ENCODE results near the gene ATP6V1G1.
A peak's percentile ranks its signal among the peaks of the same experiment; 100 is the strongest.
"Not testable (repeated sequence)": the region's sequence is repeated elsewhere in the genome, so short reads cannot be mapped to it uniquely, and the experiment has no call there.

The ATP6V1G1 gene

DNA sequence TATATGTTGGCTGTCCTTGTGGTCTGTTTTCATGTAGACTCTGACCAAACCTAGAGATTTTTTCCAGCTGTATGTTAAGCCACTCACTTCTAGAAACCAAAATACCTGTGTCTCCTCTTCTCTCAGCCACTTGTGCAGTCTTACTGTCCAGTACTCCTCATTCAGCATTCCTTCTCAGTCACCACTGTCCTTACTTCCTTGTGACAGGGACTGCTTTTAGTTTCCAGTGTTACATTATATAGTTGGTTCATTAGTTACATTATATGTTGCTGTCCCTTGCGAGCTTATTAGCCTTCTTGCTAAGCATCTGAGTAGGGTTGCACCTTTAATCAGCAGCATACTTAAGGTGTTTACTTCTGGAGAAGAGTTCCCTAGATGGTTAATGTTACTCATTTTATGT is 4.3 kb downstream of the ATP6V1G1 start:
- peaks cover 22% of the 10 kb centered on the region for H3K36me3 ChIP-seq (replicated peaks)
- peak overlapping the region; percentile 41 for H3K27ac ChIP-seq
- DNase-seq = no peak
- H3K4me3 ChIP-seq (ENCODE audit: low read depth, low read length) = no peak overlapping the region
- in situ Hi-C loops (cut with HindIII; ENCODE audit: low pct_ligation_motif_present, low sequenced_read_pairs) = no loop called here
- TF ChIP-seq, protein P1, sequence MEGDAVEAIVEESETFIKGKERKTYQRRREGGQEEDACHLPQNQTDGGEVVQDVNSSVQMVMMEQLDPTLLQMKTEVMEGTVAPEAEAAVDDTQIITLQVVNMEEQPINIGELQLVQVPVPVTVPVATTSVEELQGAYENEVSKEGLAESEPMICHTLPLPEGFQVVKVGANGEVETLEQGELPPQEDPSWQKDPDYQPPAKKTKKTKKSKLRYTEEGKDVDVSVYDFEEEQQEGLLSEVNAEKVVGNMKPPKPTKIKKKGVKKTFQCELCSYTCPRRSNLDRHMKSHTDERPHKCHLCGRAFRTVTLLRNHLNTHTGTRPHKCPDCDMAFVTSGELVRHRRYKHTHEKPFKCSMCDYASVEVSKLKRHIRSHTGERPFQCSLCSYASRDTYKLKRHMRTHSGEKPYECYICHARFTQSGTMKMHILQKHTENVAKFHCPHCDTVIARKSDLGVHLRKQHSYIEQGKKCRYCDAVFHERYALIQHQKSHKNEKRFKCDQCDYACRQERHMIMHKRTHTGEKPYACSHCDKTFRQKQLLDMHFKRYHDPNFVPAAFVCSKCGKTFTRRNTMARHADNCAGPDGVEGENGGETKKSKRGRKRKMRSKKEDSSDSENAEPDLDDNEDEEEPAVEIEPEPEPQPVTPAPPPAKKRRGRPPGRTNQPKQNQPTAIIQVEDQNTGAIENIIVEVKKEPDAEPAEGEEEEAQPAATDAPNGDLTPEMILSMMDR (IDR thresholded peaks at IDR 0.05; ENCODE audit: low read depth, low read length, missing control alignments) = no peak
- no peaks in the 10 kb centered on the region for H3K27me3 ChIP-seq (replicated peaks)

DNA sequence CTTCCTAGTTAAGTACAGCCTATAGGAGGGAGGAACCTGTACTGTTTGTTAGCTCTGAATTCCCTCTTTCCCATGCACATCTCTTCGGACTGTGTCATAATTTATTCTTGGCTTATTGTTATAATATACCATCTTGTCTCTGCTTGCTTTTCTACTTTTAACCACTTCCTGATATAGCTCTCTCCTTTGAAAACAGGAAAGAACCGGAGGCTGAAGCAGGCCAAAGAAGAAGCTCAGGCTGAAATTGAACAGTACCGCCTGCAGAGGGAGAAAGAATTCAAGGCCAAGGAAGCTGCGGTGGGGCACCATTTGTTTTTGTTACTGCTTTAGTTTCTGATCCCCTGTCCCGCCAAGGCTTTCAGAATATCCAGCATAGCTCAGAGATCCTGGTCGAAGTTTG is 4.8 kb downstream of the ATP6V1G1 start:
- peak; percentile 72 for DNase-seq
- TF ChIP-seq, protein P1 (IDR thresholded peaks at IDR 0.05; ENCODE audit: low read depth, low read length, missing control alignments) = peak; percentile 68
- H3K36me3 ChIP-seq (replicated peaks) = peaks cover 23% of the 10 kb centered on the region
- H3K27me3 ChIP-seq (replicated peaks) = no peaks in the 10 kb centered on the region
- H3K4me3 ChIP-seq (ENCODE audit: low read depth, low read length) = no peak overlapping the region
- in situ Hi-C loops (cut with HindIII; ENCODE audit: low pct_ligation_motif_present, low sequenced_read_pairs) = no loop called here
- H3K27ac ChIP-seq = peak overlapping the region; percentile 41

DNA sequence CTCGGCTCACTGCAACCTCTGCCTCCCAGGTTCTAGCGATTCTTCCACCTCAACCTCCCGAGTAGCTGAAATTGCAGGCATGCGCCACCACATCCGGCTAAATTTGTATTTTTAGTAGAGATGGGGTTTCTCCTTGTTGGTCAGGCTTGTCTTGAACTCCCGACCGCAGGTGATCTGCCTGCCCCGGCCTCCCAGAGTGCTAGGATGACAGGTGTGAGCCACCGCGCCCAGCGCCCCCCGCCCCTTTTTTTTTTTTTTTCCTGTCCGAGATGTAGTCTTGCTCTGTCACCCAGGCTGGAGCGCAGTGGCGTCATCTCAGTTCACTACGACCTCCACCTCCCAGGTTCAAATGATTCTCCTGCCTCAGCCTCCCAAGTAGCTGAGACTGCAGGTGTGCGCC is 6.6 kb downstream of the ATP6V1G1 start:
- Histone ChIP-seq H3K27me3 (replicated peaks) (no peaks in the 10 kb centered on the region), H3K4me3 (ENCODE audit: low read depth, low read length) (no peak overlapping the region), H3K36me3 (replicated peaks) (peaks cover 32% of the 10 kb centered on the region), H3K27ac (no peak overlapping the region)
- no peak for DNase-seq
- TF ChIP-seq, protein P1 (IDR thresholded peaks at IDR 0.05; ENCODE audit: low read depth, low read length, missing control alignments) = no peak
- in situ Hi-C loops (cut with HindIII; ENCODE audit: low pct_ligation_motif_present, low sequenced_read_pairs) = no loop called here

DNA sequence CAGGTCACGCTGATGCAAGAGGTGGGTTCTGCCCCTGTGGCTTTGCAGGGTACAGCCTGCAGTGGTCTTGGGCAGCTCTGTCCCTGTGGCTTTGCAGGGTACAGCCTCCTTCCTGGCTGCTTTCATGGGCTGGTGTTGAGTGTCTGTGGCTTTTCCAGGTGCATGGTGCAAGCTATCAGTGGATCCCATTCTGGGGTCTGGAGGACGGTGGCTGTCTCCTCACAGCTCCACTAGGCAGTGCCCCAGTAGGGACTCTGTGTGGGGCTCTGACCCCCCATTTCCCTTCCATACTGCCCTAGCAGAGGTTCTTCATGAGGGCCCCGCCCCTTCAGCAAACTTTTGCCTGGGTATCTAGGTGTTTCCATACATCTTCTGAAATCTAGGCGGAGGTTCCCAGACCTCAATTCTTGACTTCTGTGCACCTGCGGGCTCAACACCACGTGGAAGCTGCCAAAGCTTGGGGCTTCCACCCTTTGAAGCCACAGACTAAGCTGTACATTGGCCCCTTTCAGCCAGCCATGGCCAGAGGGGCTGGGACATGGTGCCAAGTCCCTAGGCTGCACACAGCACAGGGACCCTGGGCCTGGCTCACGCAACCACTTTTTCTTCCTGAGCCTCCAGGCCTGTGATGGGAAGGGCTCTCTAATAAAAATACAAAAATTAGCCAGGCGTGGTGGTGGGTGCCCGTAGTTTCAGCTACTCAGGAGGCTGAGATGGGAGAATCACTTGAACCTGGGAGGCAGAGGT is 13.1 kb downstream of the ATP6V1G1 start:
- peaks cover 33% of the 10 kb centered on the region for H3K36me3 ChIP-seq (replicated peaks)
- H3K4me3 ChIP-seq (ENCODE audit: low read depth, low read length); DNase-seq; H3K27me3 ChIP-seq (replicated peaks); H3K27ac ChIP-seq; in situ Hi-C loops (cut with HindIII; ENCODE audit: low pct_ligation_motif_present, low sequenced_read_pairs): not testable (repeated sequence)

DNA sequence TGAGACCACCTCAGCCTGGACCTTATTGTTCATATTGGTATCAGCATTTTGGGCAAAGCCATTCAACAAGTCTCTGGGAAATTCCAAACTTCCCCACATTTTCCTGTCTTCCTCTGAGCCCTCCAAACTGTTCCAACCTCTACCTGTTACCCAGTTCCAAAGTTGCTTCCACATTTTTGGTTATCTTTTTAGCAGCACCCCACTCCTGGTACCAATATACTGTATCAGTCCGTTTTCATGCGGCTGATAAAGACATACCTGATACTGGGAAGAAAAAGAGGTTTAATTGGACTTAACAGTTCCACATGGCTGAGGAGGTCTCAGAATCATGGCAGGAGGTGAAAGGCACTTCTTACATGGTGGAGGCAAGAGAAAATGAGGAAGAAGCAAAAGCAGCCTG is 14.2 kb downstream of the ATP6V1G1 start:
- H3K27ac ChIP-seq; H3K27me3 ChIP-seq (replicated peaks); in situ Hi-C loops (cut with HindIII; ENCODE audit: low pct_ligation_motif_present, low sequenced_read_pairs); DNase-seq; H3K4me3 ChIP-seq (ENCODE audit: low read depth, low read length): not testable (repeated sequence)
- peaks cover 30% of the 10 kb centered on the region for H3K36me3 ChIP-seq (replicated peaks)

DNA sequence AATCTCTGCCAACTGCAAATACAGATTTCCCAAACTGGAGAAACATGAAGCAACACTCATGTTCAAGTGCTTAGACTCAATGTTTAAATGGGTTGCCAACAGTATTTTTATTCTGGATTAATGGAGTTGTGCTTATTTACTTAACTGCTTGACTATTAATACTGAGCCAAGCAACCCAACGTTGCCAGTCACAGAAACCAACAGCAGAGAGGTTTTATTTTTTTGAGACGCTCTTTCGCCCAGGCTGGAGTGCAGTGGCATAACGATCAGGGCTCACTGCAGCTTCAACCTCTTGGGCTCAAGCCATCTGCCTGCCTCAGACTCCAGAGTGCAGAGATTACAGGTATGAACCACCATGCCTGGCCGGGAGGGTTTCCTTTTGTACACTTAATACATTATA is 15.1 kb downstream of the ATP6V1G1 start:
- in situ Hi-C loops (cut with HindIII; ENCODE audit: low pct_ligation_motif_present, low sequenced_read_pairs) = no loop called here
- Histone ChIP-seq H3K27ac (no peak overlapping the region), H3K4me3 (ENCODE audit: low read depth, low read length) (no peak overlapping the region), H3K27me3 (replicated peaks) (no peaks in the 10 kb centered on the region), H3K36me3 (replicated peaks) (peaks cover 27% of the 10 kb centered on the region)
- TF ChIP-seq, protein P1 (IDR thresholded peaks at IDR 0.05; ENCODE audit: low read depth, low read length, missing control alignments) = no peak
- no peak for DNase-seq

DNA sequence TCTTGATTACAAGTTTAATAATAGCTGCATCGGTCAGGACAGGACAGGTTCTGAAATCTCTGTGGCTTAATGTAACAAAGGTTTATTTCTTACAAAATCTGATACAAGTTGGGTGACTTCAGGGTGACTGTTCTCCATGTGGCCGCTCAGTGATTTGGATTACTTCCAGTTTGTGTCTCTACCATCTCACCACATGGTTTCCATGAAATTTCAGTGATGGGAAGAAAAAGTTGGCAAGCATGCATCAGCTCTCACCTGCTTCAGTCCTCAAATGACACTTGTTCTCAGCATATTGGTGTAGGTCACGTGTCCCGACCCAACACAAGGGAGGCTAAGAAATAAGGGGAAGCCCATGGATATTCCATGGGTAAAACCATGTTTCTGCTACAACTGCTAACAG is 15.7 kb downstream of the ATP6V1G1 start:
- in situ Hi-C loops (cut with HindIII; ENCODE audit: low pct_ligation_motif_present, low sequenced_read_pairs) = no loop called here
- Histone ChIP-seq H3K4me3 (ENCODE audit: low read depth, low read length) (no peak overlapping the region), H3K36me3 (replicated peaks) (peaks cover 26% of the 10 kb centered on the region), H3K27ac (no peak overlapping the region), H3K27me3 (replicated peaks) (no peaks in the 10 kb centered on the region)
- no peak for DNase-seq
- TF ChIP-seq, protein P1 (IDR thresholded peaks at IDR 0.05; ENCODE audit: low read depth, low read length, missing control alignments) = no peak

Data from brain microvascular endothelial cell (primary cell).